Right ventricle myocardium inferior (tissue), 1 donor: ENCODE results near the gene C14orf93. TPM values are rescaled to one million over a fixed set of nuclear protein-coding genes. Genes with fewer than 3 reads are reported as not detected.
A peak's percentile ranks its signal among the peaks of the same experiment; 100 is the strongest.
"Not testable (repeated sequence)": the region's sequence is repeated elsewhere in the genome, so short reads cannot be mapped to it uniquely, and the experiment has no call there.

Experiments
- ATAC-seq: fragments of 200-7000 bp; cut with Tn5 transposase; one replicate; pipeline ENCODE4 v1.9.1; 2020; ENCODE audit warnings: mild to moderate bottlenecking, moderate library complexity
- DNase-seq: peaks from one replicate; pipeline ENCODE4 v3.0.0; 2021; ENCODE audit errors: missing footprints
- intact Hi-C: fragments of 100-400 bp; cut with DNase I; formaldehyde crosslinking; loops from one replicate; pipeline ENCODE4 v1.11.0; 2022
- total RNA-seq: library from RNA; stranded (reverse); fragmentation: NEBNext Ultra II Directional; extraction: Animal tissue kit (Norgen Biotek cat#: 25700); gene quantifications from one replicate; pipeline ENCODE4 v1.2.1, GENCODE V29; 2021
- donor health status: DM: no; HTN: yes; CAD: no; lungs with severe emphysema.

C14orf93 gene
- total RNA-seq, 1 donor from 2014 or later = 5.6 TPM

- intact Hi-C loops = no loop called here
- DNase-seq (no peak), ATAC-seq (no peak)
These were observed 15.3 kb upstream of the C14orf93 start for GRCh38 chr14:23025151-23025814.

- no peak for DNase-seq
- intact Hi-C loops = no loop called here
- no peak for ATAC-seq
These were observed 14.7 kb upstream of the C14orf93 start for GRCh38 chr14:23024612-23025075.

- ATAC-seq = no peak
- DNase-seq = no peak
- intact Hi-C loops = no loop called here
These were observed 13.8 kb upstream of the C14orf93 start for GRCh38 chr14:23023795-23024152.

- ATAC-seq (no peak), DNase-seq (no peak)
- intact Hi-C loops = no loop called here
These were observed 13.3 kb upstream of the C14orf93 start for GRCh38 chr14:23023022-23023794.

- no peak for ATAC-seq
- intact Hi-C loops = no loop called here
These were observed 12.0 kb upstream of the C14orf93 start for GRCh38 chr14:23021889-23022442.

GRCh38 chr14:23021434-23021833, 11.5 kb upstream of the C14orf93 start:
- DNase-seq (no peak), ATAC-seq (no peak)
- intact Hi-C loops = no loop called here

More at GRCh38 chr14:23021889-23022442, 12.0 kb upstream of the C14orf93 start:
- DNase-seq = no peak

- DNase-seq (no peak), ATAC-seq (no peak)
- intact Hi-C loops = no loop called here
These were observed 10.5 kb upstream of the C14orf93 start for GRCh38 chr14:23020143-23021128.

- no peak for DNase-seq
- ATAC-seq = no peak
- intact Hi-C loops = no loop called here
These were observed 8.2 kb upstream of the C14orf93 start for GRCh38 chr14:23018107-23018506.

GRCh38 chr14:23017091-23017490, 7.1 kb upstream of the C14orf93 start:
- intact Hi-C loops = no loop called here
- ATAC-seq = no peak
- DNase-seq = no peak

GRCh38 chr14:23015618-23016017, 5.7 kb upstream of the C14orf93 start:
- DNase-seq = no peak
- no peak for ATAC-seq
- intact Hi-C loops = no loop called here

GRCh38 chr14:23013749-23014054, 3.8 kb upstream of the C14orf93 start:
- intact Hi-C loops, DNase-seq, ATAC-seq: not testable (repeated sequence)

- DNase-seq = no peak
- ATAC-seq = no peak
- intact Hi-C loops = no loop called here
These were observed 3.3 kb upstream of the C14orf93 start for GRCh38 chr14:23013054-23013748.

GRCh38 chr14:23009483-23009938, 432 bp downstream of the C14orf93 start:
- intact Hi-C loops = no loop called here
- no peak for ATAC-seq
- DNase-seq = no peak

- intact Hi-C loops = no loop called here
- DNase-seq (no peak), ATAC-seq (no peak)
These were observed 1.1 kb downstream of the C14orf93 start for GRCh38 chr14:23008831-23009230.

GRCh38 chr14:23006544-23007419, 3.2 kb downstream of the C14orf93 start:
- DNase-seq (peak; percentile 97), ATAC-seq (peak; percentile 99)
- intact Hi-C loops = loop anchor here (2.0 kb wide), 1 partner anchor 28 kb away; the partner anchor contains the start of gene PSMB5

- no peak for DNase-seq
- intact Hi-C loops = loop anchor here (2.0 kb wide), 1 partner anchor 29 kb away; the partner anchor contains the start of gene PSMB5
- ATAC-seq = no peak
These were observed 3.8 kb downstream of the C14orf93 start for GRCh38 chr14:23006188-23006534.

- ATAC-seq (no peak), DNase-seq (no peak)
- intact Hi-C loops = loop anchor here (2.0 kb wide), 1 partner anchor 29 kb away; the partner anchor contains the start of gene PSMB5
These were observed 4.3 kb downstream of the C14orf93 start for GRCh38 chr14:23005451-23006187.
